HG03139 (cell line): Measurements from ENCODE around the gene DUS2.
"Not testable (repeated sequence)": the region's sequence is repeated elsewhere in the genome, so short reads cannot be mapped to it uniquely, and the experiment has no call there.

Experiments
- ATAC-seq: cut with Tn5 transposase; IDR thresholded peaks from one replicate; pipeline ENCODE4 v1.9.1; 2021; ENCODE audit not compliant: unreplicated experiment

The DUS2 gene

GRCh38 chr16:68117884-68118283, 94.8 kb downstream of the DUS2 start:
- ATAC-seq, result no peak

GRCh38 chr16:68118954-68119353, 95.9 kb downstream of the DUS2 start:
- ATAC-seq, result not testable (repeated sequence)

- ATAC-seq, result not testable (repeated sequence)
Measured at GRCh38 chr16:68120496-68120895, 97.4 kb downstream of the DUS2 start.

- ATAC-seq, result no peak
Measured at GRCh38 chr16:68126395-68126794, 103.3 kb downstream of the DUS2 start.

GRCh38 chr16:68128577-68129305, 105.7 kb downstream of the DUS2 start:
- ATAC-seq, result no peak
